T follicular helper cell (primary cell): ENCODE measurements around the gene PTCH1.
A peak's percentile ranks its signal among the peaks of the same experiment; 100 is the strongest.

Experiments
- DNase-seq: peaks from one replicate; pipeline ENCODE4 v3.0.0-alpha.2; 2020; ENCODE audit warnings: low read depth

Gene PTCH1

DNA sequence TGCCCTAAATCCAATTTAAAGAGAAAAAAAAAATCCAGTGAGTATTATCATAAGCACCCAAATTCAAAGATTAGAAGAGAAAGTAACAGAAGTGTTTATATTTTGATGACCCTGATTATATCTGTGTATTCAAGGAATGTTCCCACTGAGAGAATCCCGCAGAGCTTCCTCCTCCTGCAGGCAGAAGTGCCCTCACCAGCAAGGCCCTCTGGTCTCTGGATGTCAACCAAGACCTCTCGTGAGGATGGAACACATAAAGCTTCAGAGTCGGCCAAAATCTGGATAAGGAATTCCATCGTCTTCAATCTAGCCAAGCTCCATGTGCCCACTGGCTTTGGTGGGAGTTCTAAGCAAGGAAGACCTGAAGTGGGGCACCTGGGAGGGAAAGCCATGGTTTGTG is 18.1 kb downstream of the PTCH1 start:
- DNase-seq, result no peak

DNA sequence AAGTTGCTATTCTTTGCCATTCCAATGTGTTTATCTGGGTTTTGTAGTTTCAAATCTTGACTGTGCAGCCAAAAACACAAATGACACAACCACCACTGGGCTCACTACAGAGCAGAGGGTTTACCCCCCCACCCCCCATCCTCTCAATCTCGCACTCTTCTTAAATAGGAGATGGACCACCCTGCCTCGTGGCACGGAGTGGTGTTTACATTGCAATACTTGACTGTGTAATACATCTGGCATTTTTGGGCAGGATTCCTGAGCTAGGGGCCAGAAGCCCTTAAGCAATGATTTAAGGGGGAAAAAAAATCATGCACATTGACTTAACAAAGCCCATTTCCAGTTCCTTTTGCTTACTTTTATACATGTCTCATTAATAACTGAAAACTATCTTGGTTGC is 19.0 kb downstream of the PTCH1 start:
- no peak for DNase-seq

DNA sequence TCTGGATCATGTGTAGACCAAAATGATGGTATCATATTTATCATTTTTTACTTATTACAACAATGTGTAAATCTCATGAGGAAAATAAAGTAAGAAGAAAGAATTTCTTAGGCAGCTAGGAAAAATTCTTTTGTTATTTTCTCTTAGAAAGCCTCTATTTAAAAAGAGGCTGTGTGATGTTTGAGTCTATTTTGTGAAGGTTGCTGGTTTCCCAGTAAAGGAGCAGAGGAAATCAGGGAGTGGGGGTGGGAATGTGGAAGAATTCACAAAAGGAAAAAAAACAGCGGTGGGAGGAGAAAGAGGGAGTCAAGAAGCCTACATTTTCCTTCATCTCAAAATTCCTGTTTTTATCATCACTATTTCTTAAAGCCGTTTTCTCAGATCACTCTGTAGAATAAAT is 20.1 kb downstream of the PTCH1 start:
- DNase-seq, result no peak

GRCh38 chr9:95495961-95496360 is 20.8 kb downstream of the PTCH1 start:
- no peak for DNase-seq

DNA sequence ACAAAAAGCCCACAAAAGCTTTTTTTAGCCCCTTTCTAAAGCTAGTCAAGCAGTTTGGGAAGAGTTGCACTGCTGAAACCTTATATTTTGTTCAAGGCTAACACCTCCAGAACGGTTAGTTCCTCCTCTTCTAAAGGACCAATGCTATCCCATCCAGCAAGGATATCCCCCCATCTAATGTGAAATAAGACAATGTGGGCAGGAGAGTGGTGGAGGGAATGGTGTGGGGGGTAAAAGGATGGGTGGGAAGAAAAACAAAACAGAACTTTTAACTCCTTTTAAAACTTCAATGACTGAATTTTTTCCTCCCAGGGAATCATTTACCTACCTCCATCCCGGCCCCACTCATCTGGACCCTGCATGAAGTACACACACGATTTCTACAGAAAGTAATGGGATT is 21.2 kb downstream of the PTCH1 start:
- no peak for DNase-seq

DNA sequence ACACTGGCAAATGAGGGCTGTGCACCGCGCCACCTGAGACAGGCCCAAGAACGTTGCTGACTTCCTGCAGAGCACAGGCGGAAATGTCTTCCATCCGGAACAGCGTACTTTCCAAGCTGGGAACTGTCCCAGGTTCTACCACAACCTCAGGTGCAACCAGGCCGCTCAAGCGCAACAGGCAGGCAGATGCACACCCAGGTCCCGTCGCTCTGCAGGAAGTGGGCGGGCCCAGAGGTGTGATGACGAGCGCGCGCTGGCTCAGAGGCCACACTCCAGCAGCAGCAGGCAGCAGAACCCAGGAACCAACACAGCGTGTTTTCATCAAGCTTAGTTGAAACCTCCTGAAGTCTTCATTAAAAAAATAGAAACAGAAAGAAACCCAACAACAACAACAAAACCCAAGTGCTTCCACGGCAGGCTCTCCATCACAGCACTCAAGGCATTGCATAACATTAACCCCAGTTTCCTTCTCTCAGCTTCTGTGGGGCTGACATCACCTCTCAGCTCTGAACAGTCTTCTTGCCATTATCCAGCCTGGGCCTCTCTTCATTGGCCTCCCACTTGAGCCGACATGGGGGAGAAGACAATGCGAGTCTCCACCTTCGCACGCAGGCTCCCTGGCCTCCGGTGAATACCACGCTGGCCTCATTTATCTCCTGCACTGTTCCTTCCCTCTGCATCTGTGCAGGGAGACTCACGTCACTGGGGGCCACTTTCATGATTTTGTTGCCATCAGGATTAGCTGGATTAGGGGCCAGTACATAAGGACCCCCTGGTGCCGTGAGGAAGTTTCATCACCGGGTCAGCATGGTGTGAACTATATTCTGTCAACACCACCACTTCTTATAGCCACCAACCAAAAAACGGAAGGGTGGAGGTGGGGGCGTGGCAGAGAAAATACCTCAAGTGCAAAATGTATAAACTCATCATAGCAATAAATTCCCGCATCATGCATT is 22.1 kb downstream of the PTCH1 start:
- DNase-seq, result peak; percentile 81

DNA sequence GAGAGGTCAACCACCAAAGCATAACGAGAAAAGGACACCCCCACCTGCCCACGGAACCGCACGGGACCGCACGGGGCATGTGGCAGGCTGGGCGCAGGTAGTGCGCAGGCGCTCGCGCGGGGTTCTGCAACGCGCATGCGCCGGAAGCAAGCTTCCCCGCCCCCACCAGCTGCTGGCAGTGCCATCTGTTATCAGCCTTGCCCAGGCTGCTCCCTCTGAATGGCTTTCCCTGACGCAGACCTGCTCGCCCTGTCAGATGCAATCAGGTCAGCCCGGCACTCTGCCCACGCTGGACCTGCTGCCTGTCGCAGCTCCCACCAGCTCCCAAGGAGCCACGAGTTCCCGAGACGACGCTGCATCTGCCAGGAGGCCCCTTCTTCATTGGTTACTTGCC is 22.8 kb downstream of the PTCH1 start:
- no peak for DNase-seq

DNA sequence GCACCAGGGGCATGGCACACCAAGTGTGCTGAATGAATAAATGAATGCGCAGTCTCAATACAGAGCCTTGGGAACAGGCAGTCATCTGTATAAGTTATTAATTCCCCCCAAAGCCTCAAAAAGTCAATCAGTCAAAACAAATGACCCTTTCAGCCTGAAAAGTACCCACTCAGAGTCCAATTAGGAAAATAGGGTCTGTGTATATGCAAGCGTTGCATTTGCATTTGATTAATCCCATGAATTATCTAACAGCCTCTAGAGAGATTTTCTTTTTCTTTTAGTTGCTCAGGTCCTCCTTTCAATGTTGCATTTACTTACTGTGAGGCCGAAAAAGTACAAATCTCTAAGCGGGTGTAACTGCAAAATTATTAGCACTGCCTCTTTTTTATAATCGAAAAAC is 23.4 kb downstream of the PTCH1 start:
- DNase-seq, result no peak

DNA sequence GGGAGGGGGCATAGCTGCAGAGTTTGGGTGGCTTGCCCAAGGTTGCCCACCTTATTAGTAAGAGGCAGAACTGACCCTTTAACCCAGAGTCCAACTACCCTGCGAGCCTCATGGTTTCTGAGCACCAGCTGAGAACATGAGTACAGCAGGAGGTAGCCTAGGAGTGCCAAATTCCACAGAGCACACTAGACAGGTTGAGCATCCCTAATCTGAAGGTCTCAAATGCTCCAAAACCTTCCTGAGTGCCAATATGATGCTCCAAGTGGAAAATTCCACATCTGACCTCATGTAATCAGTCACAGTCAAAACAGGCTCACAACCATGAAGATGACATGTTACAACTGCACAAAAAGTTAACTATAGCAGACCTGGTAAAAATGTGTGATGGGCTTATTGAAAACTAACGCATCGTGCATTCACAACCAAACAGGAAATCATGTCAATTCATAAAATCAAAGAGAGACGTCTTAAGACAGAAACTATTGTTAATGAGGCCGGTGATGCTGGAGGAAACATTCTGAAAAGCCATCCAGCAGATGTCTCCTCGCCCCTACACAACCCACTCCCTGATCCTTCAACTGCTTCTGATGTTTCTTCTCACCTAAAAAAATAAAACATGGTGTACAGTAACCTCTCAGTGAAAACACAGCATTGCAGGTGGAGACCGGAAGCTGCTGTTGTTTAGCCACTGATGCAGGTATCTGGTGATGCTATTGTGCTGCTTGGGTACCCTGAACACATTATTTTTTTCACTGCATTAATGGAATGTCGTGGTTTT is 25.0 kb downstream of the PTCH1 start:
- no peak for DNase-seq

GRCh38 chr9:95488954-95489353 is 27.8 kb downstream of the PTCH1 start:
- no peak for DNase-seq

DNA sequence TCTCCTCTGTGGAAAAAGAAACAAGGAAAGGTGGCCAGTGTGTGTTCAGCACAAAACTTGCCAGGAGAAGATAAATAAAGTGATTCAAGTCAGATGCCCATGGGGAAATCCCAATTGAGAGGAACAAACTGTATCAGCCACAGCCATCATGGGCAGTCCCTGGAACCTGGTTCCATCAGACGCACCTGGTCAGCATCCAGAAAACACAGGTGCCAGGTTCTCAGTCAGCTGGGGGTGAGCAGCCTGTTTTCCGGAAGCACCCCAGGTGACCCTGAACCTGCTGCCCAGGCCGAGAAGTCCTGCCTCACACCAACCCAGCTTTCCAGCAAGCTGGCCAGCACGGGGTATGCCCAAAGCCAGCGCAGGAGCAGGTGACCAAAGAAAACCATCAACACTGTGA is 30.5 kb downstream of the PTCH1 start:
- no peak for DNase-seq

DNA sequence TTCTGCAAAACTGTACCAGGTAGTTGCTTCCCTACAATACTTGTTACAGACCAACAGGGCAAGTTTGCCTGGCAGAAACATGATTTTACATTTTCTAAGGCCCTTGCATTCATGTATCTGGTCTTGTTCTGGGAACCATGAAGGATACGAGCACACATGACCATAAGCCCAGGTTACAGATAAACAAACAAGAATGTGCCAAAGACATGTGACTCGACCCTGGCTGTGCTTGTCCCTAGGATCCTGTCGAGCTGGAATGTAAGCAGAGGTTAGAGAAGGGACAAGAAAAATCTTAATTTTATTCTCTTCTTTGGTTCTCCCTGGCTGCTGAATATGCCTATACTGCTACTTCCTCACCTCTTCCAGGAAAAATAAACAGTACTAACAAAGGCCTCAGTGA is 32.5 kb downstream of the PTCH1 start:
- DNase-seq, result no peak

GRCh38 chr9:95483431-95483830 is 33.3 kb downstream of the PTCH1 start:
- no peak for DNase-seq

DNA sequence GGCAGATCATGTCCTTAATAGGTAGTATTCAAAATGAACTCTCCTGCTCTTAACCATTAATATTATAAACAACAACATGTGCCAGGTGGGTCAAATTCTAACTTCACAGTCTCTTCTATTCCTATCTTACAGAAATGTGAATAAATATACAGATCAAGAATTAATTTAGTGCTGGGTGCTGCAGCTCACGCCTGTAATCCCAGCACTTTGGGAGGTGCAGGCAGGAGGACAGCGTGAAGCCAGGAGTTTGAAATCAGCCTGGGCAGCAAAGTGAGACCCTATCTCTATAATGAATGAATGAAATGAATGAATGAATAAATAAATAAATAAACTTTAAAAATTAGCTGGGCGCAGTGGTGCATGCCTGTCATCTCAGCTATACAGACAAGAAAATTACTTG is 34.1 kb downstream of the PTCH1 start:
- DNase-seq, result no peak

- DNase-seq, result no peak
Observed at GRCh38 chr9:95481000-95481399, 35.8 kb downstream of the PTCH1 start.

- no peak for DNase-seq
Observed at GRCh38 chr9:95480346-95480745, 36.4 kb downstream of the PTCH1 start.

DNA sequence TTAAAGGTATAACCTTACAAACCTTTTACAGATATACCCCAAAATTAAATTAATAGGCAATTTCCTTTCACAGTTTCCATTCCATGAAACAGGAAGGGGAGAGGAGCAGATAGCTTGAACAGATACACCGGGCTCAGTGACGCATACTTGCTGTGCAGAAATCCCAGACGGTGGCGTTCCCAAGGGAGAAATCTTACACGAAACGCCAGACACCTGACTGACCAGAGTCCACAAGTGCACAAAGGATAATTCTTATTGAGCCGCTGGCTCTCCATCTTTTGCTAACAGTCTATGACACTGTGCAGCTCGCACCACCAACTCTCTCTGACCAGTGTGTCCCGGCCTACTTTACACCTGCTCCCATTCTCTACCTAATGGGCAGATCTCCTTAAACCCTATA is 37.4 kb downstream of the PTCH1 start:
- no peak for DNase-seq

DNA sequence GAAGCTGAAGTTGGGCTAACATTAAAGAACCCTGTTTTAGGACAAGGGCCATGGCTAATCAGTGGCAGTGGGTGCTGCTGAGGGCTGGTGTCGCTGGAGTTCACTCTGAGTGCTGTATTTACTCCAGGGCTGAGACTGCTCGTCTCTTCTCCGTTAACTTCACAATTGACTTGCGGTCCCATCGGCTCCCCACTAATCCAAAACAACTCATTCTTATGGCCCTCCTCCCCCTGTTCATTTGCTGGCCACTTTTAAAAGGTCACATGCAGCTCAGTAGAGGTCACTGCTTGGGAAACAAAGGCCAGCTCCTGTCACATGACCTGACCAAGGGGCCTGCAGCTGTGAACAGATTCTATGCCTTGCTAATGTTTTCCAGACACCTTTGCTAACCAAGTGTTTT is 38.4 kb downstream of the PTCH1 start:
- no peak for DNase-seq

GRCh38 chr9:95477885-95478284 is 38.9 kb downstream of the PTCH1 start:
- no peak for DNase-seq

- no peak for DNase-seq
Observed at GRCh38 chr9:95477441-95477840, 39.3 kb downstream of the PTCH1 start.

DNA sequence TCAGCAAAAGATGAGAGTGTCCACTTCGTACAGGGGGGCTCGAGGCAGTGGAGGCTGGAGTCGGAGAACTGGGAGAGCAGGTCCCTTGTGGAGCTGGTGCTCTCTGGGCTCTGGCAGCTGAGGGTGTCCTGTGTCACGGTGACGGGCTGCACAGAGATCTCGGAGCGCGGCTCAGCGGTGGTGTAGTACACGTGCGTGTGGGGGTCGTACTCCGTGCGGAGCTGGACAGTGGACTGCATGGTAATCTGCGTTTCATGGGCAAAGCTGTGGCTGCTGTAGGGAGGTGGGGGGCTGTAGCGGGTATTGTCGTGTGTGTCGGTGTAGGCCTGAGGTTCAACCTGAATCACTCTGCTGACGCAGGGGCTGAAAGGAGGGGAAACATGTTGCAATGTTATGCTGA is 48.0 kb downstream of the PTCH1 start:
- no peak for DNase-seq

- DNase-seq, result no peak
Observed at GRCh38 chr9:95465115-95465514, 51.7 kb downstream of the PTCH1 start.
